Stimulated activated CD4-positive, alpha-beta T cell treated with anti-CD3 and anti-CD28 coated beads, Interleukin-15, amount 100 ng/mL, for 24 hours (primary cell): ENCODE data around the gene PLCH1.

Experiments
- DNase-seq: peaks from one replicate; pipeline ENCODE4 v3.0.0-alpha.2; 2020

Gene PLCH1

GRCh38 chr3:155682426-155683343 is 62.2 kb downstream of the PLCH1 start:
- no peak for DNase-seq

GRCh38 chr3:155676252-155676981 is 68.5 kb downstream of the PLCH1 start:
- DNase-seq = no peak

- DNase-seq = no peak
Measured at GRCh38 chr3:155675094-155675493, 69.8 kb downstream of the PLCH1 start.

GRCh38 chr3:155673421-155673820 is 71.5 kb downstream of the PLCH1 start:
- no peak for DNase-seq

- no peak for DNase-seq
Measured at GRCh38 chr3:155670335-155670734, 74.5 kb downstream of the PLCH1 start.

- DNase-seq = no peak
Measured at GRCh38 chr3:155667988-155668387, 76.9 kb downstream of the PLCH1 start.

GRCh38 chr3:155664925-155665695 is 79.8 kb downstream of the PLCH1 start:
- no peak for DNase-seq

GRCh38 chr3:155663467-155664212 is 81.2 kb downstream of the PLCH1 start:
- DNase-seq = no peak

GRCh38 chr3:155661760-155662159 is 83.1 kb downstream of the PLCH1 start:
- no peak for DNase-seq

GRCh38 chr3:155661042-155661441 is 83.8 kb downstream of the PLCH1 start:
- no peak for DNase-seq

- DNase-seq = no peak
Measured at GRCh38 chr3:155658671-155659261, 86.1 kb downstream of the PLCH1 start.

GRCh38 chr3:155658006-155658405 is 86.9 kb downstream of the PLCH1 start:
- DNase-seq = no peak

- DNase-seq = no peak
Measured at GRCh38 chr3:155657161-155657560, 87.7 kb downstream of the PLCH1 start.

- no peak for DNase-seq
Measured at GRCh38 chr3:155656466-155656865, 88.4 kb downstream of the PLCH1 start.

GRCh38 chr3:155651489-155652218 is 93.2 kb downstream of the PLCH1 start:
- no peak for DNase-seq

GRCh38 chr3:155648013-155648591 is 96.8 kb downstream of the PLCH1 start:
- no peak for DNase-seq

- no peak for DNase-seq
Measured at GRCh38 chr3:155647206-155647605, 97.7 kb downstream of the PLCH1 start.

GRCh38 chr3:155646669-155647068 is 98.2 kb downstream of the PLCH1 start:
- no peak for DNase-seq

GRCh38 chr3:155646128-155646527 is 98.7 kb downstream of the PLCH1 start:
- DNase-seq = no peak

GRCh38 chr3:155643581-155644165 is 101.2 kb downstream of the PLCH1 start:
- no peak for DNase-seq

GRCh38 chr3:155641956-155642355 is 102.9 kb downstream of the PLCH1 start:
- no peak for DNase-seq
